IMR-90 (cell line): ENCODE data around the gene SLC35D3. TPM values are rescaled to one million over a fixed set of nuclear protein-coding genes. Genes with fewer than 3 reads are reported as not detected.

Source experiments
- ATAC-seq: fragments of 200-7000 bp; cut with Tn5 transposase; 2 replicates; pipeline ENCODE4 v1.9.1; 2020; ENCODE audit warnings: low read depth, mild to moderate bottlenecking, moderate library complexity
- BruUV-seq: library from RNA; stranded (reverse); fragments of 400-500 nt; replicated peaks from 2 replicates; lab custom pipeline; 2021; lab: Mats Ljungman, UMichigan
- CTCF ChIA-PET: fragments of 300-600 bp; formaldehyde crosslinking; extraction: SDS; loops from one replicate; lab custom pipeline; 2021; ENCODE audit warnings: antibody characterized with exemption; lab: Yijun Ruan, JAX
- POLR2A ChIA-PET: fragments of 300-600 bp; sonication (Branson Sonifier 250); formaldehyde crosslinking; loops from one replicate; lab custom pipeline; 2022; ENCODE audit warnings: antibody characterized with exemption; ENCODE audit not compliant: unreplicated experiment; lab: Charles Lee
- DNase-seq: peaks from one replicate; pipeline ENCODE4 v3.0.0; 2013
- H2AFZ ChIP-seq: replicated peaks from 2 replicates; pipeline ENCODE3; 2013; ENCODE audit warnings: low read length, mild to moderate bottlenecking; ENCODE audit not compliant: poor library complexity
- H2AK5ac ChIP-seq: 2 replicates; pipeline ENCODE4 v1.6.1; 2013; ENCODE audit warnings: low read depth, low read length, inconsistent platforms
- H2AK9ac ChIP-seq: replicated peaks from 2 replicates; pipeline ENCODE3; 2013; ENCODE audit warnings: mild to moderate bottlenecking, low read depth, low read length, moderate library complexity; ENCODE audit not compliant: poor library complexity
- H2BK120ac ChIP-seq: 2 replicates; pipeline ENCODE4 v1.6.1; 2013; ENCODE audit warnings: low read depth, low read length, inconsistent platforms
- H2BK15ac ChIP-seq: 3 replicates; pipeline ENCODE4 v1.6.1; 2013; ENCODE audit warnings: low read depth, low read length, inconsistent platforms
- H2BK20ac ChIP-seq: 2 replicates; pipeline ENCODE4 v1.6.1; 2013; ENCODE audit warnings: low read depth, mild to moderate bottlenecking, inconsistent platforms, low read length, moderate library complexity
- H2BK5ac ChIP-seq: 2 replicates; pipeline ENCODE4 v1.6.1; 2013; ENCODE audit warnings: mild to moderate bottlenecking, low read depth, low read length, inconsistent platforms; ENCODE audit not compliant: poor library complexity, severe bottlenecking
- H3K14ac ChIP-seq: replicated peaks from 2 replicates; pipeline ENCODE4 v1.6.1; 2013; ENCODE audit warnings: low read depth, low read length, inconsistent platforms
- H3K18ac ChIP-seq: 2 replicates; pipeline ENCODE4 v1.6.1; 2013; ENCODE audit warnings: low read depth, low read length, control low read depth
- H3K23ac ChIP-seq: 2 replicates; pipeline ENCODE4 v1.6.1; 2013; ENCODE audit warnings: low read depth, low read length, inconsistent platforms
- H3K27ac ChIP-seq: 2 replicates; pipeline ENCODE4 v1.5.1; 2013; ENCODE audit warnings: mild to moderate bottlenecking, control low read depth, low read length; ENCODE audit not compliant: insufficient read depth
- H3K27me3 ChIP-seq: 2 replicates; pipeline ENCODE4 v1.6.1; 2013; ENCODE audit warnings: low read length; ENCODE audit not compliant: control insufficient read depth, insufficient read depth
- H3K36me3 ChIP-seq: 2 replicates; pipeline ENCODE4 v1.6.1; 2013; ENCODE audit warnings: low read length, mixed read lengths; ENCODE audit not compliant: control insufficient read depth, insufficient read depth
- H3K4ac ChIP-seq: 2 replicates; pipeline ENCODE4 v1.6.1; 2013; ENCODE audit warnings: low read depth, low read length, inconsistent platforms
- H3K4me1 ChIP-seq: 2 replicates; pipeline ENCODE4 v1.6.1; 2013; ENCODE audit warnings: low read length, mixed read lengths; ENCODE audit not compliant: control insufficient read depth, insufficient read depth
- H3K4me2 ChIP-seq: 2 replicates; pipeline ENCODE4 v1.6.1; 2013; ENCODE audit warnings: low read depth, mild to moderate bottlenecking, control low read depth, low read length, moderate library complexity
- H3K4me3 ChIP-seq: 2 replicates; pipeline ENCODE4 v1.5.1; 2013; ENCODE audit warnings: low read depth, mild to moderate bottlenecking, control low read depth, low read length, moderate library complexity; ENCODE audit not compliant: insufficient read depth
- H3K56ac ChIP-seq: 2 replicates; pipeline ENCODE4 v1.6.1; 2013; ENCODE audit warnings: low read length, inconsistent platforms; ENCODE audit not compliant: insufficient read depth; ENCODE audit errors: extremely low read depth
- H3K79me1 ChIP-seq, 2 experiments: 2 replicates each; pipeline ENCODE4 v1.6.1; 2013; ENCODE audit warnings: low read length in 2 of 2, inconsistent platforms in 1 of 2, low read depth in 1 of 2
- H3K9ac ChIP-seq: 2 replicates; pipeline ENCODE4 v1.6.1; 2013; ENCODE audit warnings: low read depth, low read length, control low read depth
- H3K9me1 ChIP-seq: 2 replicates; pipeline ENCODE4 v1.6.1; 2013; ENCODE audit warnings: low read length, inconsistent platforms; ENCODE audit not compliant: insufficient read depth
- H3K9me3 ChIP-seq: 2 replicates; pipeline ENCODE4 v1.6.1; 2013; ENCODE audit warnings: low read length; ENCODE audit not compliant: control insufficient read depth, insufficient read depth
- H4K20me1 ChIP-seq: 2 replicates; pipeline ENCODE4 v1.6.1; 2013; ENCODE audit warnings: low read length, inconsistent platforms; ENCODE audit not compliant: insufficient read depth
- H4K5ac ChIP-seq: 2 replicates; pipeline ENCODE4 v1.6.1; 2013; ENCODE audit warnings: mild to moderate bottlenecking, low read depth, low read length, control low read depth
- H4K8ac ChIP-seq, 2 experiments: 2 replicates each; pipeline ENCODE4 v1.6.1; 2013; ENCODE audit warnings: low read depth in 2 of 2, low read length in 2 of 2, control low read depth in 1 of 2, inconsistent platforms in 1 of 2
- H4K91ac ChIP-seq: 2 replicates; pipeline ENCODE4 v1.6.1; 2013; ENCODE audit warnings: low read depth, low read length, inconsistent platforms; ENCODE audit not compliant: insufficient read depth
- BHLHE40 ChIP-seq: fragments of 150-350 bp; IDR thresholded peaks from 2 replicates; pipeline ENCODE4 v1.6.1; 2016; ENCODE audit warnings: mild to moderate bottlenecking, low read depth, low read length
- CHD1 ChIP-seq: IDR thresholded peaks from 2 replicates; pipeline ENCODE4 v1.6.1; 2012; ENCODE audit warnings: low read depth, low read length, improper control_type of control experiment
- ELK1 ChIP-seq: fragments of 150-350 bp; IDR thresholded peaks from 2 replicates; pipeline ENCODE4 v1.6.1; 2016; ENCODE audit warnings: low read depth, mild to moderate bottlenecking, low read length, moderate library complexity, borderline replicate concordance
- FOS ChIP-seq: fragments of 150-350 bp; IDR thresholded peaks from 2 replicates; pipeline ENCODE4 v1.6.1; 2016; ENCODE audit warnings: low read depth, low read length
- MAFK ChIP-seq: IDR thresholded peaks from 2 replicates; pipeline ENCODE4 v1.6.1; 2012; ENCODE audit warnings: low read depth, low read length, improper control_type of control experiment
- MAZ ChIP-seq: IDR thresholded peaks from 2 replicates; pipeline ENCODE4 v1.6.1; 2012; ENCODE audit warnings: low read depth, mild to moderate bottlenecking, low read length, improper control_type of control experiment, moderate library complexity, borderline replicate concordance
- POLR2A ChIP-seq: IDR thresholded peaks from 2 replicates; pipeline ENCODE4 v1.6.1; 2012; ENCODE audit warnings: mild to moderate bottlenecking, low read depth, low read length
- SMC3 ChIP-seq: fragments of 150-350 bp; IDR thresholded peaks from 2 replicates; pipeline ENCODE4 v1.6.1; 2016; ENCODE audit warnings: low read depth, mild to moderate bottlenecking, antibody characterized with exemption, low read length, moderate library complexity
- USF2 ChIP-seq: fragments of 150-350 bp; IDR thresholded peaks from 2 replicates; pipeline ENCODE4 v1.6.1; 2017; ENCODE audit warnings: mild to moderate bottlenecking, antibody characterized with exemption, low read length, low read depth
- WGBS, 2 experiments: methylation state at CpG; one replicate each; pipeline versions ENCODE4 v1.1.5 to v1.1.7; 2013; ENCODE audit warnings: missing lambda C conversion rate in 2 of 2; ENCODE audit not compliant: insufficient read length in 1 of 2; ENCODE audit errors: extremely low coverage in 2 of 2; 5-methylcytosine and 5-hydroxymethylcytosine counted together
- dilution Hi-C: fragments of 300-500 bp; cut with HindIII; formaldehyde crosslinking; loops from one replicate; pipeline ENCODE4 v1.14.3; 2018; ENCODE audit warnings: low sequenced_read_pairs; ENCODE audit not compliant: unreplicated experiment
- in situ Hi-C: fragments of 300-500 bp; cut with MboI; formaldehyde crosslinking; loops from 3 replicates; pipeline ENCODE4 v1.14.3; 2019; ENCODE audit warnings: low sequenced_read_pairs, inconsistent platforms, mixed read lengths
- intact Hi-C: fragments of 100-400 bp; cut with micrococcal nuclease; formaldehyde crosslinking; loops from 2 replicates; pipeline ENCODE4 v1.10.0; 2022
- polyA plus RNA-seq, 3 experiments: library from polyadenylated mRNA; depleted of rRNA; stranded (reverse); fragments of >200 nt; gene quantifications; 2 replicates each; pipeline ENCODE4 v1.2.3, GENCODE V29; 2012; ENCODE audit warnings: low replicate concordance in 1 of 3
- total RNA-seq: library from RNA; depleted of rRNA; stranded (reverse); fragments of >200 nt; gene quantifications from 2 replicates; pipeline ENCODE4 v1.2.3, GENCODE V29; 2012

Gene SLC35D3
- total and polyA plus RNA-seq, 2 of the 4 experiments (the other 2 are of a cell fraction) = not detected

- Histone ChIP-seq H2AK5ac (no peak overlapping the region), H3K4me3 (no peak overlapping the region), H3K56ac (no peak overlapping the region), H3K4me2 (no peak overlapping the region), H4K8ac (no peak overlapping the region), H2BK120ac (no peak overlapping the region), H3K36me3 (no peaks in the 10 kb centered on the region), H2BK15ac (no peak overlapping the region), H2BK5ac (no peak overlapping the region), H3K27ac (no peak overlapping the region), H2AFZ (no peak overlapping the region), H4K5ac (no peak overlapping the region), H3K9me1 (no peaks in the 10 kb centered on the region), H2AK9ac (no peak overlapping the region), H3K4me1 (no peaks in the 10 kb centered on the region), H3K18ac (no peak overlapping the region), H3K27me3 (peaks cover 6% of the 10 kb centered on the region; the same call in 1 of the 2 replicates), H4K20me1 (no peaks in the 10 kb centered on the region), H3K4ac (no peak overlapping the region), H4K91ac (no peak overlapping the region), H3K23ac (no peak overlapping the region), H3K9me3 (no peaks in the 10 kb centered on the region), H3K79me1 (no peaks in the 10 kb centered on the region), H2BK20ac (no peak overlapping the region), H3K9ac (no peak overlapping the region), H3K14ac (no peak overlapping the region)
- POLR2A ChIA-PET = no interaction called here
- CTCF ChIA-PET = interaction anchor here (0.6 to 1.2 kb wide), 3 partner anchors 20 to 274 kb away, joined by 3 read pairs; no protein-coding TSS in a partner anchor
- WGBS, 2 experiments = 58% methylated on average over 3 of the region's 7 CpGs; no CpG with 5 or more reads in 1 of the 2 experiments
- in situ Hi-C loops (no loop called here), dilution Hi-C loops (no loop called here), intact Hi-C loops (loop anchor here (2.0 kb wide), 1 partner anchor 672 kb away; no protein-coding TSS in a partner anchor)
- no TSS peak for BruUV-seq
- DNase-seq (no peak), ATAC-seq (no peak)
- TF ChIP-seq CHD1 (no peak), FOS (no peak), SMC3 (no peak), MAZ (no peak), POLR2A (no peak), ELK1 (no peak), MAFK (no peak), BHLHE40 (no peak), USF2 (no peak)
These were observed 46.7 kb downstream of the SLC35D3 start for GRCh38 chr6:136968837-136969236.
